H9 (cell line): ENCODE results near the gene NXT1. TPM values are rescaled to one million over a fixed set of nuclear protein-coding genes. Genes with fewer than 3 reads are reported as not detected.

Experiments
- DNase-seq: peaks from one replicate; pipeline ENCODE4 v3.0.0-alpha.2; 2017
- H2AFZ ChIP-seq: one replicate; pipeline ENCODE4 v1.6.1; 2013; ENCODE audit warnings: mild to moderate bottlenecking, low read length, control low read depth, moderate library complexity
- H2AK5ac ChIP-seq: 2 replicates; pipeline ENCODE4 v1.6.1; 2013; ENCODE audit warnings: low read length, control low read depth, mixed read lengths; ENCODE audit not compliant: insufficient read length
- H2BK120ac ChIP-seq: one replicate; pipeline ENCODE4 v1.6.1; 2013; ENCODE audit warnings: low read depth, mild to moderate bottlenecking, low read length, control low read depth, inconsistent platforms; ENCODE audit not compliant: poor library complexity, severe bottlenecking
- H2BK12ac ChIP-seq: 2 replicates; pipeline ENCODE4 v1.6.1; 2013; ENCODE audit warnings: low read length, control low read depth, mixed read lengths, low read depth; ENCODE audit not compliant: insufficient read length
- H2BK15ac ChIP-seq: 2 replicates; pipeline ENCODE4 v1.6.1; 2013; ENCODE audit warnings: low read depth, low read length, control low read depth
- H2BK20ac ChIP-seq: one replicate; pipeline ENCODE4 v1.6.1; 2013; ENCODE audit warnings: low read depth, mild to moderate bottlenecking, low read length, control low read depth, inconsistent platforms; ENCODE audit not compliant: poor library complexity, severe bottlenecking
- H2BK5ac ChIP-seq: 2 replicates; pipeline ENCODE4 v1.6.1; 2013; ENCODE audit warnings: low read length, control low read depth, mixed read lengths; ENCODE audit not compliant: insufficient read length
- H3K14ac ChIP-seq: 2 replicates; pipeline ENCODE4 v1.6.1; 2013; ENCODE audit warnings: low read length, control low read depth; ENCODE audit not compliant: insufficient read depth
- H3K18ac ChIP-seq: 2 replicates; pipeline ENCODE4 v1.6.1; 2013; ENCODE audit warnings: low read depth, mild to moderate bottlenecking, mixed read lengths, low read length, control low read depth; ENCODE audit not compliant: insufficient read length
- H3K23ac ChIP-seq: 2 replicates; pipeline ENCODE4 v1.6.1; 2013; ENCODE audit warnings: low read length, control low read depth, mixed read lengths, low read depth; ENCODE audit not compliant: insufficient read length
- H3K23me2 ChIP-seq: 2 replicates; pipeline ENCODE4 v1.6.1; 2013; ENCODE audit warnings: low read depth, mild to moderate bottlenecking, mixed read lengths, low read length, control low read depth; ENCODE audit not compliant: insufficient read length, poor library complexity, severe bottlenecking
- H3K27ac ChIP-seq: 2 replicates; pipeline ENCODE4 v1.5.1; 2013; ENCODE audit warnings: low read length, control low read depth, mixed read lengths, low read depth; ENCODE audit not compliant: insufficient read length
- H3K27me3 ChIP-seq: 2 replicates; pipeline ENCODE4 v1.6.1; 2013; ENCODE audit warnings: low read length, control low read depth, inconsistent platforms; ENCODE audit not compliant: insufficient read depth
- H3K4ac ChIP-seq: 2 replicates; pipeline ENCODE4 v1.6.1; 2013; ENCODE audit warnings: low read depth, mild to moderate bottlenecking, control low read depth, inconsistent platforms, low read length, moderate library complexity
- H3K4me1 ChIP-seq: 2 replicates; pipeline ENCODE4 v1.6.1; 2013; ENCODE audit warnings: low read length, control low read depth, inconsistent platforms; ENCODE audit not compliant: insufficient read depth
- H3K4me2 ChIP-seq: 2 replicates; pipeline ENCODE4 v1.6.1; 2013; ENCODE audit warnings: low read length, control low read depth, mixed read lengths; ENCODE audit not compliant: insufficient read length, insufficient read depth
- H3K56ac ChIP-seq: 2 replicates; pipeline ENCODE4 v1.6.1; 2013; ENCODE audit warnings: low read depth, mild to moderate bottlenecking, mixed read lengths, low read length, control low read depth; ENCODE audit not compliant: insufficient read length
- H3K79me1 ChIP-seq: 2 replicates; pipeline ENCODE4 v1.6.1; 2013; ENCODE audit warnings: low read depth, mild to moderate bottlenecking, moderate library complexity, low read length, control low read depth, inconsistent platforms; ENCODE audit not compliant: insufficient read depth, poor library complexity, severe bottlenecking
- H3K79me2 ChIP-seq: 2 replicates; pipeline ENCODE4 v1.6.1; 2013; ENCODE audit warnings: low read length, control low read depth, inconsistent platforms; ENCODE audit not compliant: insufficient read depth
- H3K9ac ChIP-seq: 2 replicates; pipeline ENCODE4 v1.6.1; 2013; ENCODE audit warnings: low read length, control low read depth, mixed read lengths; ENCODE audit not compliant: insufficient read length; ENCODE audit errors: extremely low read depth
- H3K9me3 ChIP-seq: one replicate; pipeline ENCODE4 v1.6.1; 2013; ENCODE audit warnings: low read depth, low read length, inconsistent platforms; ENCODE audit not compliant: control insufficient read depth
- H3T11ph ChIP-seq: one replicate; pipeline ENCODE4 v1.6.1; 2013; ENCODE audit warnings: mild to moderate bottlenecking, low read length, control low read depth, inconsistent platforms
- H4K20me1 ChIP-seq: one replicate; pipeline ENCODE4 v1.6.1; 2013; ENCODE audit not compliant: control insufficient read depth, insufficient read length, insufficient read depth
- H4K5ac ChIP-seq: 2 replicates; pipeline ENCODE4 v1.6.1; 2013; ENCODE audit warnings: low read depth, mild to moderate bottlenecking, mixed read lengths, low read length, control low read depth; ENCODE audit not compliant: insufficient read length
- H4K8ac ChIP-seq: replicated peaks from 2 replicates; pipeline ENCODE4 v1.6.1; 2013; ENCODE audit warnings: low read length, control low read depth, mixed read lengths, low read depth; ENCODE audit not compliant: insufficient read length
- H4K91ac ChIP-seq: 2 replicates; pipeline ENCODE4 v1.6.1; 2013; ENCODE audit warnings: low read depth, mild to moderate bottlenecking, moderate library complexity, mixed read lengths, low read length, control low read depth; ENCODE audit not compliant: insufficient read length
- H3K27ac Mint-ChIP-seq, 3 experiments: 2 replicates in 2 of 3; 3 replicates in 1 of 3; pipeline ENCODE4 v1.8.0; 2020 to 2021; ENCODE audit warnings: mixed read lengths in 3 of 3, mild to moderate bottlenecking in 1 of 3, moderate library complexity in 1 of 3
- H3K27me3 Mint-ChIP-seq: 2 replicates; pipeline ENCODE4 v1.8.0; 2021; ENCODE audit warnings: low read depth, mild to moderate bottlenecking, moderate library complexity, mixed read lengths
- H3K36me3 Mint-ChIP-seq, 3 experiments: 2 replicates in 2 of 3; 3 replicates in 1 of 3; pipeline ENCODE4 v1.8.0; 2020 to 2021; ENCODE audit warnings: low read depth in 3 of 3, mixed read lengths in 3 of 3; ENCODE audit not compliant: insufficient read depth in 1 of 3
- H3K4me1 Mint-ChIP-seq, 2 experiments: 2 replicates each; pipeline ENCODE4 v1.8.0; 2020; ENCODE audit warnings: mixed read lengths in 2 of 2
- H3K4me3 Mint-ChIP-seq, 2 experiments: 2 replicates in 1 of 2; 3 replicates in 1 of 2; pipeline ENCODE4 v1.8.0; 2020 to 2021; ENCODE audit warnings: mild to moderate bottlenecking in 2 of 2, mixed read lengths in 2 of 2, moderate library complexity in 1 of 2
- H3K9me3 Mint-ChIP-seq, 2 experiments: 2 replicates in 1 of 2; 3 replicates in 1 of 2; pipeline ENCODE4 v1.8.0; 2020; ENCODE audit warnings: mild to moderate bottlenecking in 2 of 2, mixed read lengths in 2 of 2, moderate library complexity in 1 of 2
- total RNA-seq: library from RNA; stranded (reverse); gene quantifications from 2 replicates; pipeline ENCODE4 v1.2.1, GENCODE V29; 2021
- TF ChIP-seq, protein P1 (sequence below): fragments of 200-600 bp; sonication (generic); conservative IDR thresholded peaks from 3 replicates; pipeline ENCODE4 v1.8.0; 2021; ENCODE audit warnings: antibody characterized with exemption, mild to moderate bottlenecking

NXT1 gene
- total RNA-seq, 1 experiment from 2014 or later = 25.5 TPM

GRCh38 chr20:23367770-23368169, 17.2 kb downstream of the NXT1 start:
- Histone ChIP-seq H4K5ac (no peak overlapping the region), H3K4me1 (no peaks in the 10 kb centered on the region; the same call in 1 of the 2 replicates), H3K79me1 (peaks cover 3% of the 10 kb centered on the region), H2BK12ac (no peak overlapping the region), H3K23ac (no peak overlapping the region), H2AFZ (no peak overlapping the region), H3K56ac (no peak overlapping the region), H2BK15ac (no peak overlapping the region), H3K9ac (no peak overlapping the region), H3T11ph (no peak overlapping the region), H4K91ac (no peak overlapping the region), H3K23me2 (peaks cover 3% of the 10 kb centered on the region), H2BK20ac (no peak overlapping the region), H3K79me2 (peaks cover 7% of the 10 kb centered on the region; the same call in 1 of the 2 replicates), H3K27ac (no peak overlapping the region), H4K8ac (no peak overlapping the region), H3K27me3 (no peaks in the 10 kb centered on the region), H2AK5ac (no peak overlapping the region), H3K9me3 (no peaks in the 10 kb centered on the region), H3K4ac (no peak overlapping the region), H3K14ac (no peak overlapping the region), H4K20me1 (no peaks in the 10 kb centered on the region), H3K18ac (no peak overlapping the region), H2BK5ac (no peak overlapping the region), H3K4me2 (no peak overlapping the region), H2BK120ac (no peak overlapping the region)
- TF ChIP-seq, protein P1, sequence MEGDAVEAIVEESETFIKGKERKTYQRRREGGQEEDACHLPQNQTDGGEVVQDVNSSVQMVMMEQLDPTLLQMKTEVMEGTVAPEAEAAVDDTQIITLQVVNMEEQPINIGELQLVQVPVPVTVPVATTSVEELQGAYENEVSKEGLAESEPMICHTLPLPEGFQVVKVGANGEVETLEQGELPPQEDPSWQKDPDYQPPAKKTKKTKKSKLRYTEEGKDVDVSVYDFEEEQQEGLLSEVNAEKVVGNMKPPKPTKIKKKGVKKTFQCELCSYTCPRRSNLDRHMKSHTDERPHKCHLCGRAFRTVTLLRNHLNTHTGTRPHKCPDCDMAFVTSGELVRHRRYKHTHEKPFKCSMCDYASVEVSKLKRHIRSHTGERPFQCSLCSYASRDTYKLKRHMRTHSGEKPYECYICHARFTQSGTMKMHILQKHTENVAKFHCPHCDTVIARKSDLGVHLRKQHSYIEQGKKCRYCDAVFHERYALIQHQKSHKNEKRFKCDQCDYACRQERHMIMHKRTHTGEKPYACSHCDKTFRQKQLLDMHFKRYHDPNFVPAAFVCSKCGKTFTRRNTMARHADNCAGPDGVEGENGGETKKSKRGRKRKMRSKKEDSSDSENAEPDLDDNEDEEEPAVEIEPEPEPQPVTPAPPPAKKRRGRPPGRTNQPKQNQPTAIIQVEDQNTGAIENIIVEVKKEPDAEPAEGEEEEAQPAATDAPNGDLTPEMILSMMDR = no peak
- Mint-ChIP-seq H3K36me3 (peaks cover 31 to 69% (median 56%) of the 10 kb centered on the region in 3 experiments), H3K27me3 (no peaks in the 10 kb centered on the region), H3K4me1 (peaks cover 12 to 21% of the 10 kb centered on the region in 2 experiments), H3K27ac (peak overlapping the region in 1 of 3 experiments; percentile 21; a peak in 2 of 7 replicates), H3K9me3 (no peaks in the 10 kb centered on the region), H3K4me3 (no peak overlapping the region)
- DNase-seq = no peak
